Breast epithelium (tissue), 3 donors: ENCODE data around the gene RBM28.

Source experiments
- CTCF ChIP-seq, 3 donors: fragments of 450-650 bp; IDR thresholded peaks; one replicate each; pipeline ENCODE4 v1.5.1; 2016 to 2017; ENCODE audit warnings: antibody characterized with exemption in 3 of 3, mild to moderate bottlenecking in 3 of 3, moderate library complexity in 3 of 3
- POLR2A ChIP-seq: fragments of 450-650 bp; IDR thresholded peaks from one replicate; pipeline ENCODE4 v1.6.1; 2016; ENCODE audit warnings: antibody characterized with exemption, mild to moderate bottlenecking, moderate library complexity

- TF ChIP-seq CTCF (IDR thresholded peaks at IDR 0.05) (no peak), POLR2A (no peak)
Observed at GRCh38 chr7:128391805-128392204, 48.1 kb upstream of the RBM28 start.
